HG03066 (cell line): ENCODE data around the gene LDLRAP1.

Experiments used
- ATAC-seq: cut with Tn5 transposase; IDR thresholded peaks from one replicate; pipeline ENCODE4 v1.9.1; 2021; ENCODE audit warnings: low read depth; ENCODE audit not compliant: unreplicated experiment

LDLRAP1 gene

DNA sequence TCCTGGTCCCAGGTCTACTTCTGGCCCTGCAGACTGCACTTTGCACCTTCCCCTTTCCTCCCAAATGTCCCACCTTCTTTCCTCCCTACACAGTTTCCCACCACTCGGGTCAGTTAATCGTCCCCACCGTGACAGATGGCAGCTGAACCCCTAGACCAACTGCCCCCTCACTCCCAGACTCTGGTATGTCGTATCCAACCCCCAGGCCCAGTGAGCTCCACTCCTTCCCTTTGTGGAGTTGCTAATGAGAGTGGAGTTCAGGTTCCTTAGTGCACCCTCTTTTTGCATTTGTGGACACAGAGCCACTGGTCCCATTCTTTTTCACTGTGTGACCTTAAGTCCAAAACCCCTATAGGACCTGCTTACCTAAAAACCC is 75.0 kb downstream of the LDLRAP1 start:
- no peak for ATAC-seq
